ENCODE results near the gene H2AZ1. TPM values are rescaled to one million over a fixed set of nuclear protein-coding genes. Genes with fewer than 3 reads are reported as not detected.

H2AZ1 gene
- total RNA-seq, 1 experiment from 2014 or later, result 372 TPM

GRCh38 chr4:99921174-99921573 is 28.9 kb downstream of the H2AZ1 start:
- ChIA-PET CTCF (no interaction called here), POLR2A (ENCODE audit: unreplicated experiment) (no interaction called here)
- peaks cover 5% of the 10 kb centered on the region; the same call in 1 of the 2 replicates for H4K20me1 ChIP-seq (ENCODE audit: insufficient read depth)
- H3F3A ChIP-seq (ENCODE audit: insufficient read depth, low read depth), result no peaks in the 10 kb centered on the region
- peaks cover 7% of the 10 kb centered on the region; the same call in 1 of the 2 replicates for H3K79me2 ChIP-seq (ENCODE audit: low read depth)
- no peak overlapping the region for H3K4me2 ChIP-seq
- no peak for DNase-seq
- no peak overlapping the region for H2AFZ ChIP-seq
- H3K9me3 ChIP-seq (ENCODE audit: insufficient read depth, low read depth), result no peaks in the 10 kb centered on the region
- no TSS peak for BruUV-seq (replicated peaks)
- H3K27ac ChIP-seq, result no peak overlapping the region
- no peaks in the 10 kb centered on the region for H3K9me2 ChIP-seq (ENCODE audit: insufficient read depth)
- no peak overlapping the region for H3K4me3 ChIP-seq
- no peaks in the 10 kb centered on the region for H3K27me3 ChIP-seq (ENCODE audit: insufficient read depth, low read depth)
- TF ChIP-seq CTCF (conservative IDR thresholded peaks at IDR 0.05), result no peak
- no peak for TF ChIP-seq EZH2 (IDR thresholded peaks at IDR 0.05; ENCODE audit: low read depth)
- peaks cover 18% of the 10 kb centered on the region; the same call in 1 of the 2 replicates for H3K36me3 ChIP-seq (ENCODE audit: low read depth)
- intact Hi-C loops (cut with micrococcal nuclease; ENCODE audit: unreplicated experiment), result no loop called here
- no peaks in the 10 kb centered on the region for H3K4me1 ChIP-seq (replicated peaks; ENCODE audit: insufficient read depth)

GRCh38 chr4:99918656-99919055 is 31.4 kb downstream of the H2AZ1 start:
- intact Hi-C loops (cut with micrococcal nuclease; ENCODE audit: unreplicated experiment), result no loop called here
- no peak for DNase-seq
- POLR2A ChIA-PET (ENCODE audit: unreplicated experiment), result no interaction called here

GRCh38 chr4:99917575-99917974 is 32.5 kb downstream of the H2AZ1 start:
- Histone ChIP-seq H4K20me1 (ENCODE audit: insufficient read depth) (peaks cover 5% of the 10 kb centered on the region; the same call in 1 of the 2 replicates), H3F3A (ENCODE audit: insufficient read depth, low read depth) (no peaks in the 10 kb centered on the region), H3K27ac (no peak overlapping the region), H3K79me2 (ENCODE audit: low read depth) (no peaks in the 10 kb centered on the region), H3K9me3 (ENCODE audit: insufficient read depth, low read depth) (no peaks in the 10 kb centered on the region), H3K4me1 (replicated peaks; ENCODE audit: insufficient read depth) (no peaks in the 10 kb centered on the region), H3K4me2 (no peak overlapping the region), H3K9me2 (ENCODE audit: insufficient read depth) (no peaks in the 10 kb centered on the region), H2AFZ (no peak overlapping the region), H3K4me3 (no peak overlapping the region), H3K36me3 (ENCODE audit: low read depth) (peaks cover 25% of the 10 kb centered on the region; the same call in 1 of the 2 replicates), H3K27me3 (ENCODE audit: insufficient read depth, low read depth) (no peaks in the 10 kb centered on the region)
- intact Hi-C loops (cut with micrococcal nuclease; ENCODE audit: unreplicated experiment), result no loop called here
- ChIA-PET POLR2A (ENCODE audit: unreplicated experiment) (no interaction called here), CTCF (no interaction called here)
- no peak for DNase-seq
- BruUV-seq (replicated peaks), result no TSS peak
- TF ChIP-seq EZH2 (IDR thresholded peaks at IDR 0.05; ENCODE audit: low read depth) (no peak), CTCF (conservative IDR thresholded peaks at IDR 0.05) (no peak)

More at GRCh38 chr4:99918656-99919055, 31.4 kb downstream of the H2AZ1 start:
- TF ChIP-seq EZH2 (IDR thresholded peaks at IDR 0.05; ENCODE audit: low read depth) (no peak), CTCF (conservative IDR thresholded peaks at IDR 0.05) (no peak)
- BruUV-seq (replicated peaks), result no TSS peak
- H3K27ac ChIP-seq, result no peak overlapping the region
- H3K36me3 ChIP-seq (ENCODE audit: low read depth), result peaks cover 25% of the 10 kb centered on the region; the same call in 1 of the 2 replicates
- no peaks in the 10 kb centered on the region for H3K9me2 ChIP-seq (ENCODE audit: insufficient read depth)
- no peaks in the 10 kb centered on the region for H3K9me3 ChIP-seq (ENCODE audit: insufficient read depth, low read depth)
- H3K4me2 ChIP-seq, result no peak overlapping the region
- no peak overlapping the region for H3K4me3 ChIP-seq
- peaks cover 5% of the 10 kb centered on the region; the same call in 1 of the 2 replicates for H4K20me1 ChIP-seq (ENCODE audit: insufficient read depth)
- no peaks in the 10 kb centered on the region for H3K27me3 ChIP-seq (ENCODE audit: insufficient read depth, low read depth)
- no peaks in the 10 kb centered on the region for H3F3A ChIP-seq (ENCODE audit: insufficient read depth, low read depth)
- CTCF ChIA-PET, result no interaction called here
- H3K4me1 ChIP-seq (replicated peaks; ENCODE audit: insufficient read depth), result no peaks in the 10 kb centered on the region
- no peak overlapping the region for H2AFZ ChIP-seq
- H3K79me2 ChIP-seq (ENCODE audit: low read depth), result no peaks in the 10 kb centered on the region
